ENCODE measurements around the gene WAC. TPM values are rescaled to one million over a fixed set of nuclear protein-coding genes. Genes with fewer than 3 reads are reported as not detected.
"Not testable (repeated sequence)": the region's sequence is repeated elsewhere in the genome, so short reads cannot be mapped to it uniquely, and the experiment has no call there.

Gene WAC
- total RNA-seq, 2 experiments from 2014 or later: 127 to 132 TPM

- ChIA-PET POLR2A (no interaction called here), CTCF (interaction anchor here (1.4 kb wide), 1 partner anchor 12 kb away, joined by 5 read pairs; no protein-coding TSS in a partner anchor)
Observed at GRCh38 chr10:28640551-28640950, 107.6 kb downstream of the WAC start.

- CTCF ChIA-PET: no interaction called here
Observed at GRCh38 chr10:28644647-28645046, 111.7 kb downstream of the WAC start.

GRCh38 chr10:28652106-28652505 lies 119.2 kb downstream of the WAC start:
- ChIA-PET POLR2A (no interaction called here), CTCF (no interaction called here)

More at GRCh38 chr10:28644647-28645046, 111.7 kb downstream of the WAC start:
- POLR2A ChIA-PET: no interaction called here

GRCh38 chr10:28652703-28653102 lies 119.8 kb downstream of the WAC start:
- CTCF ChIA-PET: no interaction called here
- POLR2A ChIA-PET: no interaction called here

- CTCF ChIA-PET, POLR2A ChIA-PET: not testable (repeated sequence)
Observed at GRCh38 chr10:28658824-28659223, 125.9 kb downstream of the WAC start.

GRCh38 chr10:28661035-28661434 lies 128.1 kb downstream of the WAC start:
- POLR2A ChIA-PET: no interaction called here
- CTCF ChIA-PET: no interaction called here

- ChIA-PET CTCF (interaction anchor here (0.6 to 2.0 kb wide), 9 partner anchors 11 to 475 kb away, joined by 3 to 13 read pairs (median 4); no protein-coding TSS in a partner anchor), POLR2A (no interaction called here)
Observed at GRCh38 chr10:28663576-28664368, 130.9 kb downstream of the WAC start.

GRCh38 chr10:28664369-28664740 lies 131.4 kb downstream of the WAC start:
- POLR2A ChIA-PET: no interaction called here
- CTCF ChIA-PET: interaction anchor here (0.6 to 2.0 kb wide), 9 partner anchors 11 to 475 kb away, joined by 3 to 13 read pairs (median 4); no protein-coding TSS in a partner anchor

- ChIA-PET POLR2A (no interaction called here), CTCF (no interaction called here)
Observed at GRCh38 chr10:28666751-28667467, 134.0 kb downstream of the WAC start.

- POLR2A ChIA-PET: no interaction called here
- CTCF ChIA-PET: interaction anchor here (0.6 kb wide), 1 partner anchor 11 kb away, joined by 3 read pairs; no protein-coding TSS in a partner anchor
Observed at GRCh38 chr10:28668363-28669226, 135.7 kb downstream of the WAC start.

GRCh38 chr10:28669227-28670173 lies 136.6 kb downstream of the WAC start:
- POLR2A ChIA-PET: no interaction called here
- CTCF ChIA-PET: interaction anchor here (0.6 kb wide), 1 partner anchor 12 kb away, joined by 3 read pairs; no protein-coding TSS in a partner anchor

Other genes with a start within 250 kb of the WAC start
- 1 to 10 TPM; 4.5 to 5.8 TPM for gene MPP7, start 230.1 kb upstream of the WAC start, total RNA-seq
- gene BAMBI, start 144.4 kb downstream of the WAC start, total RNA-seq: 1 to 10 TPM; 1.6 to 1.8 TPM